ENCODE measurements around the gene STARD5. TPM values are rescaled to one million over a fixed set of nuclear protein-coding genes. Genes with fewer than 3 reads are reported as not detected.

The STARD5 gene
- total and polyA plus RNA-seq, 2 of the 4 experiments (the other 2 are of a cell fraction) = 5.0 to 22.8 TPM

DNA sequence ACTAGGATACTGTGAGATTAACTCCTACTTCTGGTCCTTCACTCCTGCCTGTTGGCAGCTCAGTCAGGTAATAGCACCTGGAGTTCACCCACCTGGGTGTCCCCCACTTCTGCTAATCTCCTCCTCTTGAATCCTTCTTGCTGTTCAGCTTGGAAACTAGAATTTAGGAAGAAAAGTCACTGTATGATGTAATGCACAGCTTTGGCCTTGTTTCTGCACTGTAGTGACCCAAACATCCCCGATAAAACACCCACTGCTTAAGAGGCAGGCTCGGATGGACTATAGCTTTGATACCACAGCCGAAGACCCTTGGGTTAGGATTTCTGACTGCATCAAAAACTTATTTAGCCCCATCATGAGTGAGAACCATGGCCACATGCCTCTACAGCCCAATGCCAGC is 24.8 kb downstream of the STARD5 start:
- in situ Hi-C loops (cut with MboI; ENCODE audit: low sequenced_read_pairs) = no loop called here
- BruUV-seq (replicated peaks) = no TSS peak

More for the DNA sequence above, 24.8 kb downstream of the STARD5 start:
- no peak overlapping the region for H2BK120ac ChIP-seq (ENCODE audit: low read depth, low read length)
- no peak overlapping the region for H2BK5ac ChIP-seq (ENCODE audit: low read depth, low read length, poor library complexity, severe bottlenecking)
- no peak overlapping the region for H4K91ac ChIP-seq (ENCODE audit: insufficient read depth, low read depth, low read length)
- H2AFZ ChIP-seq (replicated peaks; ENCODE audit: low read length, poor library complexity) = no peak overlapping the region
- no CpG with 5 or more reads among the region's 3 CpGs for WGBS, 2 experiments (ENCODE audit: extremely low coverage in 2 of 2, insufficient read length in 1 of 2)
- no peak overlapping the region for H3K4me2 ChIP-seq (ENCODE audit: low read depth, low read length)
- ChIA-PET CTCF (no interaction called here), POLR2A (ENCODE audit: unreplicated experiment) (no interaction called here)
- H2BK20ac ChIP-seq (ENCODE audit: low read depth, low read length) = no peak overlapping the region
- H3K4me3 ChIP-seq (ENCODE audit: insufficient read depth, low read depth, low read length) = no peak overlapping the region
- dilution Hi-C loops (cut with HindIII; ENCODE audit: low sequenced_read_pairs, unreplicated experiment) = no loop called here
- TF ChIP-seq FOS (IDR thresholded peaks at IDR 0.05; ENCODE audit: low read depth, low read length) = no peak
- no peak for TF ChIP-seq POLR2A (IDR thresholded peaks at IDR 0.05; ENCODE audit: low read depth, low read length)
- no peak for TF ChIP-seq USF2 (IDR thresholded peaks at IDR 0.05; ENCODE audit: low read depth, low read length)
- no peak overlapping the region for H3K4ac ChIP-seq (ENCODE audit: low read depth, low read length)
- H3K9me3 ChIP-seq (ENCODE audit: control insufficient read depth, insufficient read depth, low read length) = no peaks in the 10 kb centered on the region
- H3K79me1 ChIP-seq (ENCODE audit: low read depth in 1 of 2, low read length in 2 of 2) = no peaks in the 10 kb centered on the region
- ATAC-seq (ENCODE audit: low read depth) (no peak), DNase-seq (no peak)
- intact Hi-C loops (cut with micrococcal nuclease) = no loop called here
- no peak overlapping the region for H3K18ac ChIP-seq (ENCODE audit: low read depth, low read length)
- H2AK9ac ChIP-seq (replicated peaks; ENCODE audit: low read depth, low read length, poor library complexity) = no peak overlapping the region
- no peak overlapping the region for H3K27ac ChIP-seq (ENCODE audit: insufficient read depth, low read length)
- H4K20me1 ChIP-seq (ENCODE audit: insufficient read depth, low read length) = no peaks in the 10 kb centered on the region
- no peak overlapping the region for H3K9ac ChIP-seq (ENCODE audit: low read depth, low read length)
- peaks cover 12% of the 10 kb centered on the region for H3K9me1 ChIP-seq (ENCODE audit: insufficient read depth, low read length)
- H3K14ac ChIP-seq (replicated peaks; ENCODE audit: low read depth, low read length) = no peak overlapping the region
- no peak overlapping the region for H4K5ac ChIP-seq (ENCODE audit: low read depth, low read length)
- H4K8ac ChIP-seq (ENCODE audit: low read depth in 2 of 2, low read length in 2 of 2) = no peak overlapping the region
- no peak overlapping the region for H2AK5ac ChIP-seq (ENCODE audit: low read depth, low read length)
- H3K4me1 ChIP-seq (ENCODE audit: control insufficient read depth, insufficient read depth, low read length) = no peaks in the 10 kb centered on the region
- H2BK15ac ChIP-seq (ENCODE audit: low read depth, low read length) = no peak overlapping the region
- H3K27me3 ChIP-seq (ENCODE audit: control insufficient read depth, insufficient read depth, low read length) = no peaks in the 10 kb centered on the region
- no peak overlapping the region for H3K23ac ChIP-seq (ENCODE audit: low read depth, low read length)
- H3K36me3 ChIP-seq (ENCODE audit: control insufficient read depth, insufficient read depth, low read length) = peaks cover 25% of the 10 kb centered on the region; the same call in 1 of the 2 replicates
- H3K56ac ChIP-seq (ENCODE audit: extremely low read depth, insufficient read depth, low read length) = no peak overlapping the region

Measured in IMR-90 (cell line).